SH-SY5Y (cell line): ENCODE data around the gene CDK12.

Experiments used
- GATA2 ChIP-seq: IDR thresholded peaks from 2 replicates; pipeline ENCODE4 v1.6.1; 2011; ENCODE audit warnings: mild to moderate bottlenecking, low read depth, low read length
- GATA3 ChIP-seq: IDR thresholded peaks from 2 replicates; pipeline ENCODE4 v1.6.1; 2011; ENCODE audit warnings: low read depth, mild to moderate bottlenecking, low read length, moderate library complexity

Gene CDK12

DNA sequence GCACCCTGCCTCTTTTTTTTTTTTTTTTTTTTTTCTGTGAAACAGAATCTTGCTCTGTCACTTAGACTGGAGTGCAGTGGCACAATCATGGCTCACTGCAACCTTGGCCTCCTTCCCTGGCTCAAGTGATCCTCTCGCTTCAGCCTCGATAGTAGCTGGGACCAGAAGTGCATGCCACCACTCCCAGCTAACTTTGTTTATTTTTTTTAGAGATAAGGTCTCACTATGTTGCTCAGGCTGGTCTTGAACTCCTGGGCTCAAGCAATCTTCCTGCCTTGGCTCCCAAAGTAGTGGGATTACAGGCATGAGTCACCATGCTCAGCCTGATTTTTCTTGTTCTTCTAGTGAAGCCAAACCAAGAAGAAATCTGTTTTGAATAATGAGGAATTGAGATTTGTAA is 25.0 kb downstream of the CDK12 start:
- TF ChIP-seq GATA2 (no peak), GATA3 (no peak)

DNA sequence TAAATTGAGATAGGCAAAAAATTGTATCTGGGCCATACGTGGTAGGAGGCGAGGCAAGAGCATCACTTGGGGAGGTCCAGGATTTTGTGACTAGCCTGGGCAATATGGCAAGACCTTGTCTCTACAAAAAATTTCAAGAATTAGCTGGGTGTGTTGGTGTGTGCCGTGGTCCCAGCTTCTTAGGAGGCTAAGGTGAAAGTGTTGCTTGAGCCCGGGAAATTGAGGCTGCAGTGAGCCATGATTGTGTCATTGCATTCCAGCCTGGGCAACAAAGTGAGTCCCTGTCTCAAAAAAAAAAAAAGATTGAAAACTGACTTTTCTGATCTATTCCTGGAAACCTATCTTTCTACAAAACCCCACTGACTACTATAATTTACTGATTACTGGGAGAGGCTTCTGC is 26.7 kb downstream of the CDK12 start:
- TF ChIP-seq GATA3: no peak
- no peak for TF ChIP-seq GATA2

DNA sequence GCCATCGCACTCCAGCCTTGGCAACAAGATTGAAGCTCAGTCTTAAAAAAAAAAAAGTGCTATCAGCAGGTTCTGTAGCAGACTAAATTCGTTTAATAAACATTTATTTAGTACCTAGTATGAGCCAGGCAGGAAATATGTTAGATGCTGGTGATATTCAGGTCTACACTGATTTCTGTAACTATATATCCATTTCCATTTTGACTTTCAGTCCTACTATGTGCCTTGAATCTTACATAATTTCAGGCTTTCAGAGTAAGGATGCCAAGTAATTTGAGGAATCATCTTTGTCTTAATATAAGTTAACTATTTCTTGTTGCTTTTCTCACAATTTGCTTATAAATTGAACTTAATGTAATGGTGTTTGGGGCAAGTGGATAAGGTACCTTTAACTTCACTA is 46.2 kb downstream of the CDK12 start:
- no peak for TF ChIP-seq GATA3
- TF ChIP-seq GATA2: no peak

DNA sequence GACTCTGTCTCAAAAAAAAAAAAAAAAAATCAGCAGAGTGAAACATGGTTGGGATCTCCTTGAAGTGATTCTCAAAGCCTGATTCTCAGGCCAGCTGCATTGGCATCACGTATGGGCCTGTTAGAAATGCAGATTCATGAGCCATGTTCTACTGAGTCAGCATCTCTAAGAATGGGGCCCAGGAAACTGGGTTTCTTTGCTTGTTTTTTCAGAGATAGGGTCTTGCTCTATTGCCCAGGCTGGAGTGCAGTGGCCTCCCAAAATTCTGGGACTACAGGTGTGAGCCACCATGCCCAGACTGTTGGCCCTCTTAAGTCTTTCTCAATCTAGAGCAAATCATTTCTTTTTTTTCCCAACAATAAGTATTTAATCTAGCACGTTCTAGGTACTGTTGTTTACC is 47.7 kb downstream of the CDK12 start:
- no peak for TF ChIP-seq GATA3

DNA sequence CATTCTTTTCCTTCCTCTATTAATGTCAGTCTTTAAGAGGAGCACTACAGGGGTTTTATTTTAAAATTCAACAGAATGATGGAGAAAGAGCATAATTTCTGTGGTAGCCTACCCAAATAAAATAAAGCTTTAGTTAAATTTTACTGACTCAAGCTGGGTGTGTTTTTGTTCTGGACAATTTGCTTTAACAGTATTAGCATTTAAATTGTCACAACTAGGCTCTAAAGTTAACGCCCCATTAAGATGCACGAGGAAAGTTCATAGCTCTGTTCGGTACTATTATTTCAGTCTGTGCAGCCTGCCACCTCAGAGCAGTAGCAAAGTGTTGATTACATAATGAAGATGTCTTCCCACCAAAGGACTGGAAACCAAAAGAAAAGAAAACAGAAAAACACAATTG is 52.0 kb downstream of the CDK12 start:
- no peak for TF ChIP-seq GATA2
- no peak for TF ChIP-seq GATA3

DNA sequence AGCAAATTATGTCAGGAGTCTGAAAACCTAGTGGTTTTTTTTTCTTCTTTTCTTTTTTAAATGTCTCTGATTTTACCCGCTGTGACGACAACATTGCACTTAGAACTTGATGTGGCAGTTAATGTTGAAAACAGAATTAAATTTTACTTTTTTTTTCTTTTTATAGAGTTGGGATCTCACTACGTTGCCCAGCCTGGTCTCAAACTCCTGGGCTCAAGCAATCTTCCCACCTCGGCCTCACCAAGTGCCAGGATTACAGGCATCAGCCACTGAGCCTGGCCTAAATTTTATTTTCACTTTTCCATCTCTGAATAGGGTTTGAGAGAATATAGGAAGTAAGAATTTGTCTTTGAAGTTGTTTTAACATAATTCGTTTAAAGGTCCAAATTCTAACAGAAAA is 52.6 kb downstream of the CDK12 start:
- TF ChIP-seq GATA3 (no peak), GATA2 (no peak)

DNA sequence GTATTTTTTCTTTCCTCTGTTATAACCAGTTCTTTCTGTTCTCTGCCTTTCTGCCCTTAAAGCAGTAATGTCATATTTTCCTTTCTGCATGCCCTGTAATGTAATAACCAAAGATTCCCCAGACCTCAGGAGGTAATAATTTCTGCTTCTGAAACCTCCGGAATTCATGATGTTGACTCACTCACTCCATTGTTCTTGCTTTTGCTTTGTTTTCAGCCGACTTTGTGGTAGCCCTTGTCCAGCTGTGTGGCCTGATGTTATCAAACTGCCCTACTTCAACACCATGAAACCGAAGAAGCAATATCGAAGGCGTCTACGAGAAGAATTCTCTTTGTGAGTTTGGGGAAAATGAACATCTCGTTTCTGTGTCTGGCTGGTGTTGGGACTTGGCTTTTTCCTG is 55.9 kb downstream of the CDK12 start:
- no peak for TF ChIP-seq GATA2
- no peak for TF ChIP-seq GATA3

DNA sequence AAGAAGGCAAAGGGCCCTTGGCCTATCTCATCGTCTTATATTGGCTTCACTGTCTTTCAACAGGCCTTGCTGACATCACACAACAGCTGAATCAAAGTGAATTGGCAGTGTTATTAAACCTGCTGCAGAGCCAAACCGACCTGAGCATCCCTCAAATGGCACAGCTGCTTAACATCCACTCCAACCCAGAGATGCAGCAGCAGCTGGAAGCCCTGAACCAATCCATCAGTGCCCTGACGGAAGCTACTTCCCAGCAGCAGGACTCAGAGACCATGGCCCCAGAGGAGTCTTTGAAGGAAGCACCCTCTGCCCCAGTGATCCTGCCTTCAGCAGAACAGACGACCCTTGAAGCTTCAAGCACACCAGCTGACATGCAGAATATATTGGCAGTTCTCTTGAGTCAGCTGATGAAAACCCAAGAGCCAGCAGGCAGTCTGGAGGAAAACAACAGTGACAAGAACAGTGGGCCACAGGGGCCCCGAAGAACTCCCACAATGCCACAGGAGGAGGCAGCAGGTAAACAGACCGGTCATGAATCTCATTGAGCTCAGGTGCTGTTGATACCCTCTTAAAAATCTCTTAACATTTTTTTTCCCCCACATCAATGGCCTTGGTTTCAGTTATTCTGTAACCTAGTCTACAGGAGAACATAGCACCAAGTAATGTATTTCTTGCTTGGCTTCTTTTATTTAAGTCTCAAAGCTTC is 64.7 kb downstream of the CDK12 start:
- TF ChIP-seq GATA3 (no peak), GATA2 (no peak)

DNA sequence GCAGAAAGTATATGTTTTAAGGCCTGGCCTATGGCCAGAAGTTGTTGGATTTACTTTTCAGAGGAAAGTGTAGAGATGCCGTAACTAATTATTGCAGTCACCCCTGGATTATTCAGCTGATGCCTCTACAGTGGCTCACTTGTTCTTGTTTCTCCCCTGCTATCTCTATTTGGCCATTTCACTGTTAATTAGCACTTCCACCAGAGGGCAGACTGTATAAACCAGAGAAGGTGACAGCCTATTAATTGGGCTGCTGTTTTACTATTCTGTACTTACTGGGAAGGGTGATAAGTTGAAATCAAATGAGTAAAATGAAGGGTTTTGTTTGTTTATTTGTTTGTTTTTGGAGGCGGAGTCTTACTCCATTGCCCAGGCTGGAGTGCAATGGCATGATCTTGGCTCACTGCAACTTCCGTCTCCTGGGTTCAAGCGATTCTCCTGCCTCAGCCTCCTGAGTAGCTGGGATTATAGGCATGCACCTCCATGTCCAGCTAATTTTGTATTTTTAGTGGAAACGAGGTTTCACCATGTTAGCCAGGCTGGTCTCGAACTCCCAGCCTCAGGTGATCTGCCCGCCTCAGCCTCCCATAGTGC is 66.0 kb downstream of the CDK12 start:
- TF ChIP-seq GATA3: no peak

DNA sequence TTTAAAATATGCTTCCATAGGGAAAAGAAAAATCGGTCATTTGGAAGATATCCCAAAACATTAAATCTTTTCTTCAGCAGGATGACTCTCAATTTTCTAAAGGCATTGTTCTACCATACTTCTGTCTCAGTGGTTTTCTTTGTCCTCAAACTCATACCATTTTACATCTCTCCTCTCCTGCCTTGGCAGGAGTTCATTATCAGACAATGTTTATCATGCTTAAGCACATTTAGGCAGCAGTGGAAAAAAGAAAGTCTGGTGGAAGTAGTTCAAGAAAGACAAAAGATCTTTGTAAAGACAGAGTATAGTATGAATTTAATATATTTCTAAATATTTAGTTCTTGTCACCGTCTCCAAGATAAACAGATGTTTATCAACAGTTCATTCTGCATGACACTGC is 68.2 kb downstream of the CDK12 start:
- no peak for TF ChIP-seq GATA3

DNA sequence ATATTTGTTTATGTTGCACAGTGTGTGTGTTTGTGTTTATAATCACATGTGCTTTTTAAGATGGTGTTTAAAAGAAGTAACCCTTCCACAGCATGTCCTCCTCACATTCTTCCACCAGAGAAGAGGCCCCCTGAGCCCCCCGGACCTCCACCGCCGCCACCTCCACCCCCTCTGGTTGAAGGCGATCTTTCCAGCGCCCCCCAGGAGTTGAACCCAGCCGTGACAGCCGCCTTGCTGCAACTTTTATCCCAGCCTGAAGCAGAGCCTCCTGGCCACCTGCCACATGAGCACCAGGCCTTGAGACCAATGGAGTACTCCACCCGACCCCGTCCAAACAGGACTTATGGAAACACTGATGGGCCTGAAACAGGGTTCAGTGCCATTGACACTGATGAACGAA is 69.2 kb downstream of the CDK12 start:
- TF ChIP-seq GATA3 (no peak), GATA2 (no peak)

DNA sequence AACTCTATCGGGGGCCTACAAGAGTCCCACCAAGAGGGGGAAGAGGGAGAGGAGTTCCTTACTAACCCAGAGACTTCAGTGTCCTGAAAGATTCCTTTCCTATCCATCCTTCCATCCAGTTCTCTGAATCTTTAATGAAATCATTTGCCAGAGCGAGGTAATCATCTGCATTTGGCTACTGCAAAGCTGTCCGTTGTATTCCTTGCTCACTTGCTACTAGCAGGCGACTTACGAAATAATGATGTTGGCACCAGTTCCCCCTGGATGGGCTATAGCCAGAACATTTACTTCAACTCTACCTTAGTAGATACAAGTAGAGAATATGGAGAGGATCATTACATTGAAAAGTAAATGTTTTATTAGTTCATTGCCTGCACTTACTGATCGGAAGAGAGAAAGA is 70.0 kb downstream of the CDK12 start:
- TF ChIP-seq GATA2: no peak
- TF ChIP-seq GATA3: no peak

DNA sequence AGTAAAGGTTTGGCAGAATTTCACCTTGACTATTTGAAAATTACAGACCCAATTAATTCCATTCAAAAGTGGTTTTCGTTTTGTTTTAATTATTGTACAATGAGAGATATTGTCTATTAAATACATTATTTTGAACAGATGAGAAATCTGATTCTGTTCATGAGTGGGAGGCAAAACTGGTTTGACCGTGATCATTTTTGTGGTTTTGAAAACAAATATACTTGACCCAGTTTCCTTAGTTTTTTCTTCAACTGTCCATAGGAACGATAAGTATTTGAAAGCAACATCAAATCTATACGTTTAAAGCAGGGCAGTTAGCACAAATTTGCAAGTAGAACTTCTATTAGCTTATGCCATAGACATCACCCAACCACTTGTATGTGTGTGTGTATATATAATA is 72.6 kb downstream of the CDK12 start:
- TF ChIP-seq GATA3: no peak
- TF ChIP-seq GATA2: no peak

DNA sequence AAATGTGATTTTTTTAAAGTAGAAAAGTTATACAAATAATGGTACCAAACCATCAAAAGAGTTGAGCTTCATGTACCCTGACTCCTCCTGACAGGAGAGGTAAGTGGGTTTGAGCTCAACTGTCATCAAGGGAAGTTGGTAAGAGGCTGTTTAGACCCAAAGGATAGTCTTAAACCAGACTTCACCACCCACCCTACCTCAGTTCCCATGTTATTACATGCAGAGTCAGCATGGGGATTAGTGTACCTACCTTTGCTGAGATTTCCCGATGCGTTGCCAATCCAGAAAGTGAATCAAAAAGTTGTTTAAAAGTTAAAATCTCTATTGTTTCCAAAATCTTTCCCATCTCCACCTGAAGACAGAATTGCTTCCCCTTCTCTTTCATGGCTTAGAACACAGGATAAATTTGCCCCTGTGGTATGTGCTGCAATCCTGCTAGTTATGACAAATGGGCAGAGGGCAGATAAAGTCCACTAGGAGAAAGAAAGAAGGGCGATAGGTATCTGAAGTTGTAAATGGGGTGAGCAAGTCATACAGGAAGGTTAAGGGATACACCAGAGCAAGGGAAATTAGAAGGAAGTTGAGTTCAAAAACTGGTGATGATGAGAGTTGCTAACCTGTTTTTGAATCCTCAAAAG is 73.6 kb downstream of the CDK12 start:
- TF ChIP-seq GATA3 (no peak), GATA2 (no peak)

DNA sequence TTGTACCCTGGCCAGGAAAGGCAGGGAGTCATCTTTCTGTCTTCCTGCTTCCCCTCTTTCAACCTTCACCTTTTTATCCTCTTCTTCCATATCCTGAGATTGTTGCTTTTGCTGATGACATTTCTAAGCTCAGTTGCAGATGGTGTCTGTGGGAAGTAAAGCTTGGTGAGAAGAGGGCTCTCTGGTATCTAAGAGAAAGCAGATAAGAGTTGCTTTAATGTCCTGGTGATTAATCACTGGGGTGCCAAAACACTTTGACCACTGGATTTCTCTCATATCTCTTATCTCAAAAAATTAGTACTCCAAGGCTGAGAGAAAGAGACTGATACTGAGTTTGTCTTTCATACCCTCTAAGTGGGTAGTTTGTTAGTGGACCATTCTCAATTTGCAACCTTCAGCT is 75.2 kb downstream of the CDK12 start:
- TF ChIP-seq GATA2 (no peak), GATA3 (no peak)
